Bronchial epithelial cell (primary cell): ENCODE measurements around the gene TTC13. TPM values are rescaled to one million over a fixed set of nuclear protein-coding genes. Genes with fewer than 3 reads are reported as not detected.

Experiments
- DNase-seq: peaks from one replicate; pipeline ENCODE4 v3.0.0-alpha.2; 2010; ENCODE audit warnings: low read depth
- FAIRE-seq: peaks from 2 replicates; lab custom pipeline; 2011; peaks lifted over from hg19 to GRCh38; lab: Jason Lieb, UNC
- H3K27me3 ChIP-seq: 2 replicates; pipeline ENCODE4 v1.5.1; 2011; ENCODE audit warnings: low read length; ENCODE audit not compliant: control insufficient read depth, insufficient read depth
- H3K36me3 ChIP-seq: 2 replicates; pipeline ENCODE4 v1.5.1; 2011; ENCODE audit warnings: low read length; ENCODE audit not compliant: control insufficient read depth, insufficient read depth
- H3K4me3 ChIP-seq: 2 replicates; pipeline ENCODE4 v1.5.1; 2011; ENCODE audit warnings: mild to moderate bottlenecking, low read depth, low read length, control low read depth
- total RNA-seq: library from RNA; depleted of rRNA; stranded (reverse); fragments of >200 nt; gene quantifications from 2 replicates; pipeline ENCODE4 v1.2.1, GENCODE V29; 2014
- TF ChIP-seq, protein P1 (sequence below): IDR thresholded peaks from 2 replicates; pipeline ENCODE4 v1.5.1; 2011; ENCODE audit warnings: mild to moderate bottlenecking, moderate library complexity, low read length, control low read depth, inconsistent platforms; ENCODE audit not compliant: insufficient read depth, severe bottlenecking

TTC13 gene
- total RNA-seq, 1 donor from 2014 or later: 8.7 TPM

DNA sequence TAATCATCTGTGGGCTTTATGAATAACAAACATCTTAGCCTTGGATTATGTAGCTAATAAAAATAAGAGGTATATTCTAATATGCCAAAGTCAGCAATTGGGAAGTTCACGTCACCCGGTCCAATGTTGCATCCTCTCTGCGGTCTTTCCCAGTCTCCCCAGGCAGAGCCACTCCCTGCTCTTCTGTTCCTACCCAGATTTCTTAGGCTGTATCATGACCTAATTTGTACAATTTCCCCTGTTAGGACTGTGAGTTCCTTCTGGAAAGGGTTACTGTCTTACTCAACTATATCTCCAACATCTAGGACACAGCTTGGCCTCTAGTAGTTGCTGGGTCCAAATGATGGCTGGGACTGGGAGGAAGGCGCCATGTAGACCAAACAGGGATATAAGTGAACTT is 80.5 kb downstream of the TTC13 start:
- TF ChIP-seq, protein P1, sequence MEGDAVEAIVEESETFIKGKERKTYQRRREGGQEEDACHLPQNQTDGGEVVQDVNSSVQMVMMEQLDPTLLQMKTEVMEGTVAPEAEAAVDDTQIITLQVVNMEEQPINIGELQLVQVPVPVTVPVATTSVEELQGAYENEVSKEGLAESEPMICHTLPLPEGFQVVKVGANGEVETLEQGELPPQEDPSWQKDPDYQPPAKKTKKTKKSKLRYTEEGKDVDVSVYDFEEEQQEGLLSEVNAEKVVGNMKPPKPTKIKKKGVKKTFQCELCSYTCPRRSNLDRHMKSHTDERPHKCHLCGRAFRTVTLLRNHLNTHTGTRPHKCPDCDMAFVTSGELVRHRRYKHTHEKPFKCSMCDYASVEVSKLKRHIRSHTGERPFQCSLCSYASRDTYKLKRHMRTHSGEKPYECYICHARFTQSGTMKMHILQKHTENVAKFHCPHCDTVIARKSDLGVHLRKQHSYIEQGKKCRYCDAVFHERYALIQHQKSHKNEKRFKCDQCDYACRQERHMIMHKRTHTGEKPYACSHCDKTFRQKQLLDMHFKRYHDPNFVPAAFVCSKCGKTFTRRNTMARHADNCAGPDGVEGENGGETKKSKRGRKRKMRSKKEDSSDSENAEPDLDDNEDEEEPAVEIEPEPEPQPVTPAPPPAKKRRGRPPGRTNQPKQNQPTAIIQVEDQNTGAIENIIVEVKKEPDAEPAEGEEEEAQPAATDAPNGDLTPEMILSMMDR: no peak
- Histone ChIP-seq H3K27me3 (peaks cover 1% of the 10 kb centered on the region), H3K36me3 (no peaks in the 10 kb centered on the region), H3K4me3 (no peak overlapping the region)
- DNase-seq (no peak), FAIRE-seq (no peak)

- DNase-seq: no peak
- TF ChIP-seq, protein P1: no peak
- peaks cover 3% of the 10 kb centered on the region for H3K27me3 ChIP-seq
- no peak overlapping the region for H3K4me3 ChIP-seq
- no peak for FAIRE-seq
- H3K36me3 ChIP-seq: no peaks in the 10 kb centered on the region
Measured at GRCh38 chr1:230896779-230897178, 81.9 kb downstream of the TTC13 start.

GRCh38 chr1:230895452-230895851 is 83.2 kb downstream of the TTC13 start:
- TF ChIP-seq, protein P1: no peak

GRCh38 chr1:230894664-230895063 is 84.0 kb downstream of the TTC13 start:
- FAIRE-seq: no peak

More at GRCh38 chr1:230895452-230895851, 83.2 kb downstream of the TTC13 start:
- FAIRE-seq (no peak), DNase-seq (no peak)
- H3K27me3 ChIP-seq: peaks cover 3% of the 10 kb centered on the region
- H3K4me3 ChIP-seq: no peak overlapping the region
- H3K36me3 ChIP-seq: no peaks in the 10 kb centered on the region

GRCh38 chr1:230894032-230894431 is 84.6 kb downstream of the TTC13 start:
- Histone ChIP-seq H3K36me3 (no peaks in the 10 kb centered on the region), H3K4me3 (no peak overlapping the region), H3K27me3 (peaks cover 3% of the 10 kb centered on the region)
- no peak for FAIRE-seq
- TF ChIP-seq, protein P1: no peak
- DNase-seq: no peak

More at GRCh38 chr1:230894664-230895063, 84.0 kb downstream of the TTC13 start:
- Histone ChIP-seq H3K27me3 (peaks cover 3% of the 10 kb centered on the region), H3K36me3 (no peaks in the 10 kb centered on the region), H3K4me3 (no peak overlapping the region)
- DNase-seq: no peak
- TF ChIP-seq, protein P1: no peak

- FAIRE-seq: no peak
- peaks cover 3% of the 10 kb centered on the region for H3K27me3 ChIP-seq
- DNase-seq: no peak
- H3K36me3 ChIP-seq: no peaks in the 10 kb centered on the region
- no peak overlapping the region for H3K4me3 ChIP-seq
- TF ChIP-seq, protein P1: no peak
Measured at GRCh38 chr1:230892018-230892491, 86.6 kb downstream of the TTC13 start.
